Coronary artery (tissue), 2 donors: ENCODE results near the gene RASSF1.
A peak's percentile ranks its signal among the peaks of the same experiment; 100 is the strongest.

Source experiments
- DNase-seq: peaks from one replicate; pipeline ENCODE4 v3.0.0-alpha.2; 2017; ENCODE audit warnings: low spot score
- H3K27ac ChIP-seq, 2 donors: fragments of 200-600 bp; sonication (generic); one replicate each; pipeline ENCODE4 v1.5.1; 2016 to 2019
- H3K4me3 ChIP-seq: fragments of 200-600 bp; sonication (generic); 2 replicates; pipeline ENCODE4 v1.5.1; 2016; ENCODE audit warnings: mild to moderate bottlenecking, moderate library complexity
- TF ChIP-seq, protein P1 (sequence below): fragments of 200-600 bp; sonication (generic); IDR thresholded peaks from one replicate; pipeline ENCODE4 v1.5.1; 2019; ENCODE audit warnings: antibody characterized with exemption

RASSF1 gene

GRCh38 chr3:50357481-50357880 is 16.8 kb upstream of the RASSF1 start:
- no peak for DNase-seq
- peak overlapping the region; percentile 80 for H3K4me3 ChIP-seq
- TF ChIP-seq, protein P1, sequence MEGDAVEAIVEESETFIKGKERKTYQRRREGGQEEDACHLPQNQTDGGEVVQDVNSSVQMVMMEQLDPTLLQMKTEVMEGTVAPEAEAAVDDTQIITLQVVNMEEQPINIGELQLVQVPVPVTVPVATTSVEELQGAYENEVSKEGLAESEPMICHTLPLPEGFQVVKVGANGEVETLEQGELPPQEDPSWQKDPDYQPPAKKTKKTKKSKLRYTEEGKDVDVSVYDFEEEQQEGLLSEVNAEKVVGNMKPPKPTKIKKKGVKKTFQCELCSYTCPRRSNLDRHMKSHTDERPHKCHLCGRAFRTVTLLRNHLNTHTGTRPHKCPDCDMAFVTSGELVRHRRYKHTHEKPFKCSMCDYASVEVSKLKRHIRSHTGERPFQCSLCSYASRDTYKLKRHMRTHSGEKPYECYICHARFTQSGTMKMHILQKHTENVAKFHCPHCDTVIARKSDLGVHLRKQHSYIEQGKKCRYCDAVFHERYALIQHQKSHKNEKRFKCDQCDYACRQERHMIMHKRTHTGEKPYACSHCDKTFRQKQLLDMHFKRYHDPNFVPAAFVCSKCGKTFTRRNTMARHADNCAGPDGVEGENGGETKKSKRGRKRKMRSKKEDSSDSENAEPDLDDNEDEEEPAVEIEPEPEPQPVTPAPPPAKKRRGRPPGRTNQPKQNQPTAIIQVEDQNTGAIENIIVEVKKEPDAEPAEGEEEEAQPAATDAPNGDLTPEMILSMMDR: no peak
- H3K27ac ChIP-seq: peak overlapping the region in 1 of 2 donors; percentile 89

DNA sequence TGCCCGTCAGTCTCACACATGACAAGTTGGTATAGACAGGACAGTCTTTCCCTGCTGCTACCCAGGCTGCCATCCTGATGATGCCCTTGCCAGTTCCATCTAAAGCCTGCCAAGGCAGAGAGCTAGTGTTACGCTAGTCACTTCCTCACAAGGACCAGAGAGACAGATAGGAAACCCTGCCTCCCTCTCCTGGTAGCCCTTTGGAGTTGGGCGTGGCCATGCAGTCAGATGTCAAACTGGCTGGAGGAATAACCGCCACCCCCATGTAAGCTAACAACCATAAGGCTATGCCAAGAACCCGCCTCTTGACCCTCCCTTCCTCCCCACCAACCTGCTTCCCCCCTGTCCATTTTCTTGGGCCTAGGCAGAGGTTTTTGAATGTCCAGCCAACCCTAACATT is 15.9 kb upstream of the RASSF1 start:
- TF ChIP-seq, protein P1: no peak
- Histone ChIP-seq H3K27ac (peak overlapping the region in 1 of 2 donors; percentile 63), H3K4me3 (peak overlapping the region; percentile 80)
- DNase-seq: no peak

GRCh38 chr3:50355829-50356552 is 15.4 kb upstream of the RASSF1 start:
- DNase-seq: no peak
- Histone ChIP-seq H3K27ac (peak overlapping the region in 1 of 2 donors; percentile 63), H3K4me3 (peak overlapping the region; percentile 80)
- TF ChIP-seq, protein P1: no peak

GRCh38 chr3:50354850-50355249 is 14.2 kb upstream of the RASSF1 start:
- TF ChIP-seq, protein P1: no peak
- no peak overlapping the region for H3K4me3 ChIP-seq
- H3K27ac ChIP-seq: no peak overlapping the region
- DNase-seq: no peak

DNA sequence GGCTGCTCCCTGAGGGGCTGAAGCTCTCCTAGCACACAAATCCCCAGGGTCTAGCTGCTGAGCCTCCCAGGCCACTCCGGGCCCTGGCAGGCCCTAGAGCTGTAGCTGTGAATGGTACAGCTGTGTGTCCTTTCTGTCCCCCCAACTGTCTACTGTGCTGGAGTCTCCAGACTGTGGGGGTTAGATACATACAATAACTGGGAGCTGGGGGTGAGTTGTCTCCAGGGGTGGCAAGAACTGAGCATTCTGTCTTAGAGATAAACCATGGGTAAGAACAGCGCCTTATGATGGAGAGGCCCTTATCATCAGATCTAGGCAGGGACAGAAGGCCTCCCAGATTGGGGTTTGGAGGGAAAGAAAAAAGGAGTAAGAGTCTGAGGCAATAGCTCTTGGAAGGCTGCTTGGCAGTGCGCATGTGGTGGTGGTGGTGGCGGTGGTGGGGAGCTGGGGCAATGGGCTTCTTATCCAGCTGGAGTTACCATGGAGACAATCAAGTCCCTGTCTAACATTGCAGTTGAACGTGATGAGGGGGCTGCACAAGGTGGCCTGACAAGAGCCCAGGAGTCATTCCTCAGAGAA is 13.6 kb upstream of the RASSF1 start:
- no peak overlapping the region for H3K27ac ChIP-seq
- TF ChIP-seq, protein P1: no peak
- DNase-seq: no peak
- no peak overlapping the region for H3K4me3 ChIP-seq

GRCh38 chr3:50353245-50354004 is 12.8 kb upstream of the RASSF1 start:
- TF ChIP-seq, protein P1: no peak
- no peak for DNase-seq
- no peak overlapping the region for H3K4me3 ChIP-seq
- H3K27ac ChIP-seq: no peak overlapping the region
